Body of pancreas (tissue), 4 donors: ENCODE measurements around the gene M6PR. TPM values are rescaled to one million over a fixed set of nuclear protein-coding genes. Genes with fewer than 3 reads are reported as not detected.
A peak's percentile ranks its signal among the peaks of the same experiment; 100 is the strongest.
"Not testable (repeated sequence)": the region's sequence is repeated elsewhere in the genome, so short reads cannot be mapped to it uniquely, and the experiment has no call there.

Source experiments
- ATAC-seq: fragments of 150-250 bp; one replicate; pipeline ENCODE4 v1.9.1; 2016
- DNase-seq, 4 donors: peaks; one replicate each; pipeline ENCODE4 v3.0.0-alpha.2; 2019
- H3K27ac ChIP-seq, 4 donors: fragments of 200-600 bp; sonication (generic); 1 replicate in 3 of 4; 2 replicates in 1 of 4; pipeline versions ENCODE4 v1.5.1 to v1.6.1; 2016 to 2019; ENCODE audit warnings: mild to moderate bottlenecking in 1 of 4, mixed read lengths in 1 of 4, moderate library complexity in 1 of 4
- H3K27me3 ChIP-seq, 2 donors: fragments of 200-600 bp; sonication (generic); one replicate each; pipeline ENCODE4 v1.6.0; 2016; ENCODE audit warnings: mild to moderate bottlenecking in 1 of 2
- H3K36me3 ChIP-seq, 2 donors: fragments of 200-600 bp; sonication (generic); replicated peaks in 1 of 2; 2 replicates each; pipeline ENCODE4 v1.5.1; 2016; ENCODE audit warnings: low read depth in 2 of 2; ENCODE audit not compliant: insufficient read depth in 1 of 2
- H3K4me1 ChIP-seq: fragments of 200-600 bp; sonication (generic); one replicate; pipeline ENCODE4 v1.6.0; 2016
- H3K4me3 ChIP-seq, 2 donors: fragments of 200-600 bp; sonication (generic); 1 replicate in 1 of 2; 2 replicates in 1 of 2; pipeline ENCODE4 v1.5.1; 2016 to 2019
- H3K9me3 ChIP-seq, 3 donors: fragments of 200-600 bp; sonication (generic); 1 replicate in 2 of 3; 2 replicates in 1 of 3; pipeline ENCODE4 v1.5.1; 2016
- POLR2A ChIP-seq, 3 donors: fragments of 450-650 bp; IDR thresholded peaks; one replicate each; pipeline ENCODE4 v1.6.1; 2016; ENCODE audit warnings: antibody characterized with exemption in 3 of 3, mild to moderate bottlenecking in 2 of 3
- WGBS, 2 donors: methylation state at CpG; one replicate each; pipeline ENCODE4 v1.1.5; 2017; 5-methylcytosine and 5-hydroxymethylcytosine counted together
- intact Hi-C: fragments of 100-400 bp; cut with DNase I; formaldehyde crosslinking; loops from one replicate; pipeline ENCODE4 v1.15.1; 2023
- total RNA-seq, 2 donors: library from RNA; depleted of rRNA; stranded (reverse); fragments of >200 nt; gene quantifications; one replicate each; pipeline ENCODE4 v1.1.0, GENCODE V29; 2016
- TF ChIP-seq, protein P1 (sequence below), 7 experiments: fragments of 450-650 bp in 4 of 7; fragments of 200-600 bp in 3 of 7; sonication (generic) in 3 of 7; IDR thresholded peaks; one replicate each; pipeline ENCODE4 v1.5.1; 2016 to 2019; ENCODE audit warnings: antibody characterized with exemption in 7 of 7

The M6PR gene
- total RNA-seq, 2 donors from 2014 or later, result 43.8 to 57.3 TPM

DNA sequence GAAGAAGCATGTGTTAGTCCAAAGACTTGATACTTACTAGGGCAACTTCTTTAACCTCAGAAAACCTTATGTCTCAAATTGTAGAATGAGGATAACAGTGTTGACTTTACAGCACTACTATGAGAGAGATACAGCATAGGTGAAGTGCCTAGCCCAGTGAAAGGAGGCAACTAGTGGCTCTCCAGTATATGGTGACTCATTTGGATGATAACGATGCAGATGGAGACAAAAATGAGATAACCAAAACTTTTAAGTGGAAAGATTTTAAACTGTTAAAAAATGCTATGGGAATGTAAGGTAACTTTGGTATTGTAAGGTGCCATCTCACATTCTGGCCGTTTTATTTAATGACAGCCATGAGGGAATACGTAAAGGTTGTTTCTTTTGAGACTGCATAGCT is 32.4 kb downstream of the M6PR start:
- no peak for ATAC-seq
- no peaks in the 10 kb centered on the region for H3K27me3 ChIP-seq
- no peak overlapping the region for H3K4me3 ChIP-seq
- peaks cover 28% of the 10 kb centered on the region for H3K4me1 ChIP-seq
- H3K36me3 ChIP-seq, result peaks cover 0 to 2% of the 10 kb centered on the region in 2 donors
- 69 to 74% methylated on average over 3 of the region's 3 CpGs for WGBS, 2 donors
- TF ChIP-seq POLR2A (IDR thresholded peaks at IDR 0.05), result no peak
- TF ChIP-seq, protein P1, sequence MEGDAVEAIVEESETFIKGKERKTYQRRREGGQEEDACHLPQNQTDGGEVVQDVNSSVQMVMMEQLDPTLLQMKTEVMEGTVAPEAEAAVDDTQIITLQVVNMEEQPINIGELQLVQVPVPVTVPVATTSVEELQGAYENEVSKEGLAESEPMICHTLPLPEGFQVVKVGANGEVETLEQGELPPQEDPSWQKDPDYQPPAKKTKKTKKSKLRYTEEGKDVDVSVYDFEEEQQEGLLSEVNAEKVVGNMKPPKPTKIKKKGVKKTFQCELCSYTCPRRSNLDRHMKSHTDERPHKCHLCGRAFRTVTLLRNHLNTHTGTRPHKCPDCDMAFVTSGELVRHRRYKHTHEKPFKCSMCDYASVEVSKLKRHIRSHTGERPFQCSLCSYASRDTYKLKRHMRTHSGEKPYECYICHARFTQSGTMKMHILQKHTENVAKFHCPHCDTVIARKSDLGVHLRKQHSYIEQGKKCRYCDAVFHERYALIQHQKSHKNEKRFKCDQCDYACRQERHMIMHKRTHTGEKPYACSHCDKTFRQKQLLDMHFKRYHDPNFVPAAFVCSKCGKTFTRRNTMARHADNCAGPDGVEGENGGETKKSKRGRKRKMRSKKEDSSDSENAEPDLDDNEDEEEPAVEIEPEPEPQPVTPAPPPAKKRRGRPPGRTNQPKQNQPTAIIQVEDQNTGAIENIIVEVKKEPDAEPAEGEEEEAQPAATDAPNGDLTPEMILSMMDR (IDR thresholded peaks at IDR 0.05), result no peak
- DNase-seq, result no peak
- intact Hi-C loops, result no loop called here
- no peak overlapping the region for H3K27ac ChIP-seq
- H3K9me3 ChIP-seq, result no peaks in the 10 kb centered on the region

- Histone ChIP-seq H3K36me3 (peaks cover 0 to 2% of the 10 kb centered on the region in 2 donors), H3K4me1 (peaks cover 28% of the 10 kb centered on the region), H3K4me3 (no peak overlapping the region), H3K9me3 (no peaks in the 10 kb centered on the region), H3K27ac (no peak overlapping the region), H3K27me3 (no peaks in the 10 kb centered on the region)
- DNase-seq (no peak), ATAC-seq (no peak)
- TF ChIP-seq, protein P1 (IDR thresholded peaks at IDR 0.05), result no peak
- no peak for TF ChIP-seq POLR2A (IDR thresholded peaks at IDR 0.05)
- intact Hi-C loops, result no loop called here
Observed at GRCh38 chr12:8916154-8916553, 33.3 kb downstream of the M6PR start.

DNA sequence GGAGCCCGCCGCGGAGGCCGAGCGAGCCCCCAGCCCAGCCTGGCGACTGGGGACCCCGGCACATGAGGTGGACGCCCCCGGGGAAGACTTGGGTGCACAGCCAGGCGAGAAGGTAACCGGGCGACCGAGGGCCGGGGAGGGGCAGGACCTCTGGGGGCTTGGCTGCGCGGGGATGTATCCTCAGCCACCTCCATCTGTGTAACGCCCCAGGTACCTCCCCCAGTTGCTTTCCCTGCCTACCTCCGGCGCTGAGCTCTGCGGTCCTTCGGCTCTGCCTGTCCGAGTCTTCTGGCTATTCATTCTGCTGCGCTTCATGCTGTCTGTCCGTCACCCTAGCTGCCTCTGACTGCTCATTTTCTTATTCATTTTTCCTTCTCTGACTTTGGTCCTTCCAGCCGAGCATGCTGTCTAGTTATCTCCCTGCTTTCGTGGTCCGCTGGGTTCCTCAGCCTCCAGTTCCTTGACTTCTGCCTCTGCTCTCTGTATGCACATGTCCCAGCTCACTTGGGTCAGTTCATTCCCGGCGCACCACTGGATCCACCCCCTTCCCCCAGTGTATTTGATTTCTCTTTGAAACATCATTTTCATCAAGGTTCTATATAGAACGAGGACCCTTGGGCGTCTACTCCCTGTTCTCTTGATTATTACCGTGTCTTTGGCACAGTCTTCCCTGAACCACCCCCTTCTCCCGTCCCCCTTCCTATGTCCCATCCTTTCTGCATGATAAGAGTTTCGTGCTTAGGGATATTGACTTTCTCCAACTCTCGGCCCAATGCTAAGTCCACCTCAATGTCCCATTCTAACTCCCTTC is 34.5 kb downstream of the M6PR start:
- Histone ChIP-seq H3K9me3 (no peaks in the 10 kb centered on the region), H3K4me1 (peaks cover 28% of the 10 kb centered on the region), H3K4me3 (peak overlapping the region; percentile 41 to 81), H3K36me3 (no peaks in the 10 kb centered on the region), H3K27me3 (no peaks in the 10 kb centered on the region), H3K27ac (peak overlapping the region in 3 of 4 donors; percentile 51 to 87 (median 79))
- 1 to 4% methylated on average over 19 to 24 of the region's 35 CpGs for WGBS, 2 donors
- DNase-seq (peak; percentile 50 to 64 (median 54)), ATAC-seq (peak; percentile 76)
- intact Hi-C loops, result no loop called here
- TF ChIP-seq, protein P1 (IDR thresholded peaks at IDR 0.05), result no peak
- no peak for TF ChIP-seq POLR2A (IDR thresholded peaks at IDR 0.05)

DNA sequence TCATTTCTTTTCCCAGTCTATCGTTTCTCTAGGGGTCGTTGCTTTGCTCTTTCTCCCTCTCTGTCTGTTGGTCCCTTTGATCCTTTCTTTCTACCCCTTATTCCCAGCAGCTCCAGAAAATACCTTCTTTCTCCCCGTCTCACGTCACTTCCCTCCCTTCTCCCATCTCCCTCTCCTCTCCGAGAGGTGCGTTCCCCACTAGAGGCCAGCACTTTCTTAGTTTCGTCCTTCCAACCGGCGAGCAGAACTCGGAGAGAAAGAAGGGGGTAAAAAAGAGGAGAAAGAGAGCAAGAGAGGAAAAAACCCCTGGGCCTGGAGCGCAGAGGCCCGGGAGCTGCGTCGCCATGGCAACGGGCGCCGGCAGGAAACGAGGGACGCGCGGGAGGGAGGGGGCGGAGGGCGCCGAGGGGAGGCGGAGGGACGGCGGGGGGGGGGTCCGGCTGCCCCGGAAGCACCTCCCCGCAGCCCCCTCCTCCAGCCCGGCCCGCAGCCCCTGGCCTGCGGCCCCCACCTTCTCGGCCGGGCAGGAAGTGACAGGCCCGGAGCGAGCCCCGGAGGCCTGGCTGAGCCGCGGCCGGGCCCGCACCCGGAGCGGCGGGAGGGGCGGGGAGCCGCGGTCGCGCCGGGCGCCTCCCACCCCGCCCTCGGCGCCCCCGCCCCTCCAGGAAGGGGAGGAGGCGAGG is 35.3 kb downstream of the M6PR start, which contains the start of gene PHC1:
Gene PHC1, plus strand, starts transcription at position 477 of the 683 bp plus-strand sequence. CDS start 3,169 bp downstream, outside the sequence.
- DNase-seq (peak; percentile 75 to 86 (median 85)), ATAC-seq (peak; percentile 80)
- H3K27me3 ChIP-seq, H3K9me3 ChIP-seq, intact Hi-C loops, H3K36me3 ChIP-seq: not testable (repeated sequence)
- H3K4me1 ChIP-seq, result peaks cover 28% of the 10 kb centered on the region
- WGBS, 2 donors, result 0 to 1% methylated on average over 17 to 29 of the region's 57 CpGs
- H3K27ac ChIP-seq, result peak within 1 kb of the TSS; percentile 47 to 87 (median 70)
- peak within 1 kb of the TSS; percentile 41 to 81 for H3K4me3 ChIP-seq
- TF ChIP-seq POLR2A (IDR thresholded peaks at IDR 0.05), result peak in 2 of 3 donors; percentile 27 to 31
- TF ChIP-seq, protein P1 (IDR thresholded peaks at IDR 0.05), result peak in 6 of 7 experiments; percentile 13 to 58 (median 46)
